Activated CD8-positive, alpha-beta memory T cell treated with anti-CD3 and anti-CD28 coated beads, Interleukin-2, amount 50 U/mL, for 1 hour (primary cell): ENCODE measurements around the gene BIK.
"Not testable (repeated sequence)": the region's sequence is repeated elsewhere in the genome, so short reads cannot be mapped to it uniquely, and the experiment has no call there.

Experiments used
- DNase-seq: peaks from one replicate; pipeline ENCODE4 v3.0.0-alpha.2; 2020; ENCODE audit errors: extremely low read depth

Gene BIK

DNA sequence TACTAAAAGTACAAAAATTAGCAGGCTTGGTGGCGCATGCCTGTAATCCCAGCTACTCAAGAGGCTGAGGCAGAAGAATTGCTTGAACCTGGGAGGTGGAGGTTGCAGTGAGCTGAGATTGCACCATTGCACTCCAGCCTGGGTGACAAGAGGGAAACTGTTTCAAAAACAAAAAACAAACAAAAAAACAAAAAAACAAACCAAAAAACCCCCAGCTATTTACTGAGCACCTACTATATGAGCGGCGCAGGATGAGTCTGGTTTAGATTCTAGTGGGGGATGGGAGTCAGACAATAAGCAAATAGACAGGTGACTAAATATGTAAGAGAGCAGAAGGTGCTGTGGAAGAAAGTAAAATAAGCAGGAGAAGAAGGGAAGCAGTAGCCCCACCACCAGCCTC lies 5.6 kb upstream of the BIK start:
- DNase-seq = not testable (repeated sequence)

DNA sequence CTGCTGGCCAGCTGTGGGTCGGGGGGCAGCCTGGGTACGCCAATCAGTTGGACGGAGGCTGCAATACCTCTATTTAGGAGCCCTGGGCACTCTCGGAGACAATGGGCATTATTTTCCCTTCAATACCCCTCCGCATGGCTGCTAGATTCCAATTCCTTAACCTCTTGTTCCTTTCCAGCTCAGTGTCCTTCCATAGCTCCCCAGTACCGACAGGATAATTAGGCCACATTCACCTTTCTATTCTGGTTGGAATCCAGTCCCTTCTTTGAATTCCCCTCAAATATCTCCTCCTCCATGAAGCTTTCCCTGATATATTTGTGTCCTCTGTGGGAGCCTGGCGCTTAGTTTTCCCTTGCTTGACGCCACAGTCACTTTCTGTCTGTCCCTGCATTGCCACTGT lies 4.2 kb upstream of the BIK start:
- no peak for DNase-seq

DNA sequence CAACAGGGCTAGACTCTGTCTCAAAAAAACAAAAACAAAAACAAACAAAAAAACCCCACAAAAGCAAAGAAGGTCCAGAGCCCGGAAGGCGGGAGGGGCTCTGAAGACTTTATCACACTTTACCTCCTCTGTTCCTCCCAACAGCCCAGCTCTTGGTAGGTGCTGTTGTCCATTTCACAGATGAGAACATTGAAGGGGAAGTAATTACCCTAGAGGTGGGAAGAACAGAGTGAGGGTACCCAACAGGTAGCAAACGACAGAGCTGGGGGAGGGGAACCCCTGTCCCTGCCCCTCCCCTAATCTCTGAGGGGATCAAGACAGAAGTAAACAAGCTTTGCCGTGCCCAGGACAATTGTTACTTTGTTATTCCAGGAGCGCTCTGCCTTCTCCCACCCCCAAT lies 1.0 kb upstream of the BIK start:
- DNase-seq = no peak

DNA sequence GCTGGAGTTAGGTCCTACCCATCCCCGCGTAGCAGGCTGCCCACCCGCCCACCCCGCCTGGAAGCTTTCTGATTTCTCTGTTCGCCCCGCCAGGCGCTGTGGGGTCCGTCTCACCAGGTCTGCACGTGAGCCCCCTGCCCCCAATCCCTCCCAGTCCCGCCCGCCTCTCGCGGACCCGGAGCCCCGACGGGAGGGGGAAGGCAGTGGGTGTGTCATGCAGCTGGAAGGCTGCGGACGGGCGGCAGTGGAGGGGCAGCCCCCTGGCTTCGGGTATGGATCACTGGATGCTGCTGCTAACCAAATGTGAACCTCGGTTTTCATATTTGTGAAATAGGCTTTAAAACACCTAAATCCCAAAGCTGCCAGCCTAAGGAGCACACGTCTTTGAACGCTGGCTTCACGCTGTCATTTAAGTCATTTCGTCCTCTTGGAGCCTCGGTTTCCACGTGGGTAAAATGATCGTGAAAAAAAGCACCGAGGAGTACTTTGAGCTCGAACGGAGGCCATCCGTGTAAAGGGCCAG lies 568 bp upstream of the BIK start:
- DNase-seq = no peak

DNA sequence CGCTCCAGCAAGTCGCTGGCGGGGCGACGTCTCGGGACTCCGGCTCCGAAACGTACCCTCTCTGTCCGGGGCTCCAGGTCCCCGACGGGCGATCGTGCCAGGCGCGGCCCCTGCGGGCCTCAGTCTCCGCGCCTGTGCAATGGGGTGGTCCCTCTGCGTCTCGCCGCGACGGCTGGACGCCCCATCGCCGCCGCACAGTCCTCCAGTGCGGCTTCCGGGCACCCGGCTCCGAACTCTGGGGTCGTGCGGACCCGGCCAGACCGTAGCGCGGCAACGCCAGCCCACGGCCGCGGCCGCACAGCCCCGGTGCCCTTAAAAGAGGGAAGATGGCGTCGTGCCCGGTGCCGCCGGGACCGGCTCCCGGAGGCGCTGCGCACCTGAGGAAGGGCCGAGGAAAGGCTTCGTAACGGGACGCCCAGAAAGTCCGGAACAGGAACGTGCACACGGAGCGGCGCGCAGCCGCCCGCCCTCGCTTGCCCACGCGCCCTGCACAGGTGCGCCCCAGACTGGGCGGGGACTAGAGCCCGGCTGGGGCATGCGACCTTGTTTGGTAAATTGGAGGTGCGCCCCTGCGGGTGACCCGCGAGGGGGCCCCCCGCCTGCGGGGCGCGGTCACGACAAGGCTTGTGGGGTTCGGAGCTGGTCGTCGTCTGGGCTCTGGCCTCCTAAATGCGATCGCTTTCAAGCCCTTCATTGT lies 525 bp downstream of the BIK start:
- no peak for DNase-seq

DNA sequence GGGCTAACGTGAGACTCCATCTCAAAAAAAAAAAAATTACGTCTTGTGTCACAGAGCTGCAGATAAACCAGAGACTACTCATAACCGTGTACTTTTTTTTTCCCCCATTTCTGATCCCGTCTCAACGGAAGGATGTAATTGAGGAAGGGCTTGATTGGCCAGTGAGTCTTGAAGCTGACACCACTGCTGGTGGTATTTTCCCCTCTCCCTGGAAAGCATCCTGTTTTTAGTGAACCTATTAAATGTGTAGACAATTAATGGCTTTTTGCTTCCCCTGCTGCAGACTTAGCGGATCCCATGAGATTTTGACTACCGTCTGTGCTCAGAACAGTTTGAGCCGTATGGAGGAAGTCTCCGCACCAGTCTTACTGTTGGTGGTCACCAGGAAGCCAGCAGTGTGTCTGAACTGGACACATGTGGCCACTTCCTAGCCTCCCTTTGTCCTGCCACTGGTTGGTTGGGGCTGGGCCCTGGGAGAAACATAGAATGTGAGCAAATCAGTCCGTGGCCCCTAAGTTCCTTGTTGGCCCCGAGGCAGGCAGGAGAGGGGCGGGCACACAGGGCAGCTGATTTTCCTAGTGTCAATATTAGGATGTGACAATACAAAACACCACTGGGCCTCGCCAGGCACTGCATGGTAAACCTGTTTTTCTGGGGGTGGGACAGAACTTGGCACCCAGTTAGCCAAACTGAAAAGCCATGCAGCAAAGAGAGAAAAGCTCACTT lies 3.1 kb downstream of the BIK start:
- no peak for DNase-seq

DNA sequence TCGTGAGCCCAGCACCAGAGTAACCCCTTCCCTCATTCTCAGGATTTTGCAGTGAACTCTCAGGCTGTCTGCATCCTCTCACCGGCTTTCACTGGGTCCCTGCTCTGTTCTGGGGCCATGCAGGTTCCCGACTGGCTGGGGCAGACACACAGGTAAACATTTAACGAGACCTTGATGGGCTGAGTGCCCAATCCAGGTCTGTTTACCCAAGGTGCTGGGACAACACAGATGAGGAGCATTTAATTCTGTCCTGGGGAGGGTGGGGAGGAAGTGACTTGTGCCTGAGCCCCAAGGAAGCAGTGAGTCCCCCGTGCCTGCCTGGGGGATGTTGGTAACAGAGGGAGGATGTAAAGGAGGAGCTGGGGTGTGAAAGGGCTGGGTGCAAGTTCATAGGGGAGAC lies 4.4 kb downstream of the BIK start:
- no peak for DNase-seq

DNA sequence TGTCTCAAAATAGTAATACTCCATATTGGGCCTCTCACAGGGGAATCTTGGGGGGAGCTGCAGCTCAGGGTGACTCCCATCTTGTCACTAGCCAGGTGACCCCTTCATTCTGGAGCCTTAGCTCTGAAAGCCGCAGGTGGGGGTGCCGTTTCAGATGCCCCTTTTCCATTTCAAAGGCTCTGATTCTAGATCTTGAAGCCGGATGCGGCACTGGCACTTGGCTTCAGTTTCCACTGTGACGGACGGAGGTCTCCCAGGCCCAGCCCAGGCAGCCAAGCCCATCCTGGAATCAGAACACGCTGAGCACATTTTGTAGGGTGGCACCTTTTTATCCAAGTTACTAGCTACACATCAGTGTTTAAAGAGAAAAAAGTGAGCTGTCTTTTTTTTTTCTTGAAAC lies 6.4 kb downstream of the BIK start:
- DNase-seq = no peak

DNA sequence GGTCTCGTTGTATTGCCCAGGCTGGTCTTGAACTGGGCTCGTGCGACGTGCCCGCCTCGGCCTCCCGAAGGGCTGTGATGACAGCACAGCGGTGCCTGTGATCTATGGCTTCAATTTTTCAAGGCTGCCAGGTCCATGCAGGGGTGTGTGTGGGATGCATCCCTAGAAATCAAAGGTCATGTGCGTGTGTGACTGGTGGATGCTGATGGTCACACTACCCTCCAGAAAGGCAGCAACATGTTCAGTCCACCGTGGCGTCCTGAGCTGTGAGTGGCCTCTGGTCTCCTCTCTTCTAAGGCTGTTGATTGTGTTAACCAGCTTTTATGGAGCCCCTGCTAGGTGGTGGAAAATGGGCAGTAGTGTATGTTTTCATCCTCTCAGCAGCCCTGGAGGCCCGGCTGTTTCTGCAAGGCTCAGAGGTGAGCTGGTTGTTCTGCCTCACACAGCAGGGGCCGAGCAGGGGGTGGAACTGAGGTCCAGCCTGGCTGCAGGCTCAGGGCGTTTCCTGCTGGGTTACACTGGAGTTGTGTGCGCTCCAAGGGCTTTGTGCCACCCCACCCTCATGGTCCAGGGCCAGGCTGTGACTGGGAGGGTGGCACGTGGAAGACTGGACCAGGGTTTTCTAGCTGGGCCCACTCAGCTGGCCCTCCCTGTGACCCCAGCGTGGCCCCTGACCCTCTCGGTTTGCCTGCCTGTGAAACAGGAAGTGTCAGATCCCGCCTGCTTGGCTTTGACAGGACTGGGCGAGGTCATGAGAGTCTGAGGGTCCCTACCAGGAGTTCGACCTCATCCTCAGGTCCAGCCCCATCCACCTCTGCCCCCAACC lies 7.7 kb downstream of the BIK start:
- DNase-seq = no peak

DNA sequence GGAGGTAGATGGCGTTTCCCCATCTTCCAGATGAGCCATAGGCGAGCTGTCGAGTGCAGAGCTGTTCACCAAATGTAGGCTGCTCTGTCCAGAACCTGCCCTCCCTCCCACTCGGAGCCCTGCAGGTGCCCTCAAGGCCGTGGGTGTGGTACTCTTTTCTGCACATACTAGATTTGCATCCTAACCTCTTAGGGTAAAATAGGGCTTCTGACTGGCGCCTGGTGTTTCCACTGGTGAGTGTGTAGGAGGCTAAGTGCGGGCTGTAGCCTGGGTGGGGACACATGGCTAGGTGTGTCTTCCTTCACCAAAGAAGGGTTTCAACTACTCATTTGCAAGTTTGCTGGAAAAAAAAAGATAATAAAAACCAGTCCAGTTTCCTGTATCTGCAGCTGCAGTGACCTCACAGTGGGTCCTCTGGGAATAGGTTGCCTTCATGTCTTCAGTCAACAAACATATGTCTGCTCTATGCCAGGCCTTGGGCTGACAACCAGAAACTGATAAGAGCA lies 8.5 kb downstream of the BIK start:
- no peak for DNase-seq

DNA sequence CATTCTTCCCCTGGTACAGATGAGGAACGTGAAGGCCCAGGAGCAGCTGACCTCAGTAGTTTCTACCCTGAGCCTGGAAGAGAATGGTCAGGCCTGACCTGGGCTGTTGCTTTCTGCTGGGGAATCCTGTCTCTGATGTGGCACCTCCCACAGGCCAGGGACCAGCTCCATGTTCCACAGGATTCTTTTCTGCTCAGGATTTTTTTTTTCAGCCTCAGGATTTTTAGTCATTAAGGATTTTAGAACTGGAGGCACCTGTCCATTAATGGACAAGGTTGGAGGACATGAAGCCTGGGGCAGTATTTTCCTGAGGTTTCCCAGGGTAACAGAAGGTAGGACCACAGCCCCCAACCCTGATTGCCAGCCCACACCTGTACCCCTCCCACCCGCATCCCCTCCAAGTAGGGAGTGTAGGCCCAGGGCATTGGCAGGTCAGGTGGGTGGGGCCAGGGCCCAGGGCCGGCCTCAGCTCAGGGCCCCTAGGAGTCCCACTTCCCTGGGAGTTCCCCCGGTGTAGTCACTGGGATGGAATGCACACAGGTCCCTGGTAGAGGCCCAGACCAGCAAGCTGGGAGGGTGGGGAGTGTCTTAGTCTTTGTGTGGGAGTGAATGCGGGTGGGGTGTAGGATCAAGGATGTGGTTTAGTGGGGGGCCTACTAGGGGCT lies 16.1 kb downstream of the BIK start:
- DNase-seq = no peak

DNA sequence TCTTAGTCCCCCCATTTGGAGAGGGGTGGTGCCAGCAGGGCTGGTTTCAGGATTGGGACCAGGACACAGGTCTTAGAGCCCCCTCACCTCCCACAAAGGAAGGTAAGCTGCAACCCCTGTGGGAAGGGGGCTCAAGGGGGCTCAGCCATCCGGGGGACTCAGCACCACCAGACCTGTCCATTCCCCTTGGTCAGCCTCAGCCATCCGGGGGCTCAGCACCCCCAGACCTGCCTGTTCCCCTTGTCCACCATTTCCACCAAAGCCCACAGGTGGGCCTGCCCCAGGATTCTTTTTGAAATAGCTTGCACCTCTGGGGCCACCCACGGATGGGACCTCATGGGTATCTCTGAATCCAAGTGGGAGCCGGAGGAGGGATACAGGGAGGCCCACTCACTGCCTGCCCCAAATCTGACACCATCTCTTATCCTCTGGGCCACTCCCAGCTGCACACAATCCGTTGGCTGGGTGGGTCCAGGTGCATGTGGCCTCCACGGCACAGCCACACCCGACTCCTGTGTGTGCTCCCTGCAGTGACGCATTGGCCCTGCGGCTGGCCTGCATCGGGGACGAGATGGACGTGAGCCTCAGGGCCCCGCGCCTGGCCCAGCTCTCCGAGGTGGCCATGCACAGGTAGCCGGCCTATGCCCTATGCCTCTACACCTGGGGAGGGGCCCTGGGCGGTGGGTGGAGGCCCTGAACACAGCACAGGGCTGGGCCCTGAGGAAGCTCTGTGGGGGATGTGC lies 16.8 kb downstream of the BIK start:
- DNase-seq = no peak

DNA sequence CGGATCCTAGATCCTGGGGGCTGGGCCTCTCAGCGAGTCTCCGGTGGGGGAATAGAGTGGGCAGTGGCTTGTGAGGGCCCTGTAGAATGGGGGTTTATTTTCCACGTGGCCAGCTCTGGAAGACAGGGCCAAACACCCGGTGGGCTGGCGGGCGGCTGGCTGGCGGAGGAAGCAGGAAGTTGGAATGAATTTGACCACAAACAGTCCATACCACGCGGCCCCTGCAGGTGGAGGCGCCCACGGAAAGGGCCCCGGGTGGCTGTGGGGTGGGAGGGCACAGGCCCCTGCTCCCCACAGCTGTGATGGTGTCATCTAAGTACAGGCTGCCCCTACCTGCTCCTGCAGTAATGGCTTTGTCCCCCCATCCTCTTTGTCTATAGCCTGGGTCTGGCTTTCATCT lies 17.6 kb downstream of the BIK start:
- no peak for DNase-seq

DNA sequence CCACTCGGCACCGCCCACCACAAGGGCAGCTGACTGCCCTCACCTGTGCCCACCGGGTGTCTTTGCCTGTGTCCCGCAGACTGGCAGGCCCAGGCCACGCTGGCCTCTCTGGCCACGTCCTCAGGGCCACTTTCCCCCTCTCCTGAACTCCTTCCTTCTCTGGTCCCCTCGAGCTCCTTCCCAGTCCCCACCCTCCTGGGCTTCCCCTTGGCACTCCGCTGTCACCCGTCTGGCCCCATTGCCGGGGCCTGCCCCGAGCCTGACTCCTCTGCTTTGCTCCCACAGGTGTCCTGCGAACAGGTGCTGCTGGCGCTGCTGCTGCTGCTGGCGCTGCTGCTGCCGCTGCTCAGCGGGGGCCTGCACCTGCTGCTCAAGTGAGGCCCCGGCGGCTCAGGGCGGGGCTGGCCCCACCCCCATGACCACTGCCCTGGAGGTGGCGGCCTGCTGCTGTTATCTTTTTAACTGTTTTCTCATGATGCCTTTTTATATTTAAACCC lies 18.4 kb downstream of the BIK start:
- no peak for DNase-seq

DNA sequence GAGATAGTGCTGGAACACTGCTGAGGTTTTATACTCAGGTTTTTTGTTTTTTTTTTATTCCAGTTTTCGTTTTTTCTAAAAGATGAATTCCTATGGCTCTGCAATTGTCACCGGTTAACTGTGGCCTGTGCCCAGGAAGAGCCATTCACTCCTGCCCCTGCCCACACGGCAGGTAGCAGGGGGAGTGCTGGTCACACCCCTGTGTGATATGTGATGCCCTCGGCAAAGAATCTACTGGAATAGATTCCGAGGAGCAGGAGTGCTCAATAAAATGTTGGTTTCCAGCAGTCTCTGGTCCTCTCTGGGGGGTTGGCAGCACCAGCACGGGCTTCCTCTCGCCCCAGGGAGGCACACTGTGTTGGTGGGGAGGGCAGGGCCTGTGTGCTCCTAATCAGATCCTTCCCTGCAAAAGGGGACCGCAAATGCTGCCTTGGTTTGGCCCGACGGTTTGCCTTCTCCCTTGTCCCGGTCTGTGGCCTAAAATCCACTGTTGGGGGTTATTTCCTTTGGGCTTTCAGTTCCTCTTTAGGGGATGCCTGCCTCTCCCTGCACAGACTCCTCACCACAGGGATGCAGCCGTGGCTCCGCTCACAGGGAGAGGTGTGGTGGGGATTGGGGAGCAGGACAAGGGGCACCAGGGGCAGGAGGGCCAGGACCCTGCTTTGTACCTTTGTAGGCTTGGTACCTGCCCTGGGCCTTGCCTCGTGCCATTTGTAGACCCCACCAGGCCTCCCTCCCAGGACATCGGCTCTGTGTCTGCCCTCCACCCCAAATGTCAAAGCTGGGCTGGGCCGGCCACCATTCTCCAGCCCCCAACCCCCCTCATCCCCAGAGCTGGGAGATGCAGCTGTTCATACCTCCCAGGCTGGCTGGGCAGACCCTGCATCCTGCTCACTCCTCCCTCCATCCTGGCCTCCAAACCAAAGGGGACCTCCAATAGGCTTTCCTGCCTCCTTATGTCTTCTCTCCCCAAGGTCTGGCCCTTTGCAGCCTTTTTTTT lies 19.2 kb downstream of the BIK start:
- no peak for DNase-seq

DNA sequence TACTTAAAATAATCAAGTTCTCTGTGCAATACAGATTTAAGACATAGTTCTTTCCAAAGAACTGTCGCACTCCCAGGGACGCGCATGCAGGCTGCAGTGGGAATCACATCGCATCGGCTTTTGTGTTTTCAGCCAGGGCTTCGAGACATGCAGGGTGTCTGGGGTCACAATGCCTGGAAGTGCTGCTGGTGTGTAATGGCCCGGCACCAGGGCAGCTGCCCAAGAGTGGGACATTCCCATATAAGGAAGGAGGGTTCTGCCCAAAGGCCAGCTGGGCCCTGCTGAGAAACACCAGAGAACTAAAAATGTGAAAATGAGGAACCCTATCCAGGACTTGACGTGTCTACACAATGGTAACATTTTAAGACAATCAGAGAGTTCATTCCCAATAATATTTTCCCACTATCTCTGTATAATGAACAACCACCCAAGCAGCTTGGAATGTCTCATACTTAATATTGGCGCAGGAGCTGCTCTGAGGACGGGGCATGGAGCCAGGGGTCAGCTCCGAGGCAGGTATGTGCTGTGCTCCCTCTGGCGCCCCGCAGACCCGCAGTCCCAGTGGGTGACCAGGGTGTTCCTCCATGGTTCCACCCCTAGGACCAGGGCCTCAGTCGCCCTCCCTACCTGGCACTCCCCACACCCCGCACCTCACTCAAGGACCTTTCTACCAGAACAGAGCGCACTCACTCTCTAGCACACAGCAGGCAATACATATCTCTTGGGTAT lies 21.4 kb downstream of the BIK start:
- DNase-seq = no peak

DNA sequence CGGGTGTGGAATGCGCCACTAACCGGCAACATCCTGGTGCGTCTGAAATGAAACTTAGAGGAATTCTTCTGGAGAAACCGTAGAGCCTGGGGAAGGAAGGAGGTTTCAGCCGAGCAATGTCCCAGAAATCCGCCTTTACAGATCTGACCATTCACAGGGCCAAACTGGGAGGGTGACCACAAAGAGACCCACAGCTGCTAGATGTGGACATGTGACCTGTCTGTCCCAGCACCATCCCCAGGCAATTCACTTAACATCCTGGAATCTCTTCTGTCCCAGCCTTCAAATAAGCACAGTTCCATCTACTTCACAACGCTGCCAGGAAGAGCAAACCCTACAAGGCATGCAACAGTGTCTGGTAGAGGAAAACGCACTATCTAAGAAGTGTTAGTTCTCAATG lies 22.9 kb downstream of the BIK start:
- DNase-seq = no peak

DNA sequence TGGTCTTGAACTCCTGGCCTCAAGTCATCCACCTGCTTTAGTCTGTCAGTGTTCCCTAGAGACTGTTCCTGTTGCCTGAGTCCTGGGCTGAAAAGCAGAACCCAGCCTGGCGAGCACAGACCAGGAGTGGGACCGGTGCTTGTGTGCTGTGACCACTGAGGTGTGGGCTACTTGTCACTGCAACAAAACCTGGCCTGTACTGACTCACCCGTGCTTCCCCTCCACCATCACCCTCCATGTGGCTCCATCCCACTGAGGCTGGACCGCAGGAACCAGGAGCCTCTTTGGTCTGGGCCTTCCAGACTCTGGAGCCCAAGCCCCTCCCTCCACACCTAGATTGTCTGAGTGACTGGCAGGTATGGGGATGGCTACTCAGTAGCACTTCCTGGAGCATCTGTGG lies 24.0 kb downstream of the BIK start:
- DNase-seq = no peak

DNA sequence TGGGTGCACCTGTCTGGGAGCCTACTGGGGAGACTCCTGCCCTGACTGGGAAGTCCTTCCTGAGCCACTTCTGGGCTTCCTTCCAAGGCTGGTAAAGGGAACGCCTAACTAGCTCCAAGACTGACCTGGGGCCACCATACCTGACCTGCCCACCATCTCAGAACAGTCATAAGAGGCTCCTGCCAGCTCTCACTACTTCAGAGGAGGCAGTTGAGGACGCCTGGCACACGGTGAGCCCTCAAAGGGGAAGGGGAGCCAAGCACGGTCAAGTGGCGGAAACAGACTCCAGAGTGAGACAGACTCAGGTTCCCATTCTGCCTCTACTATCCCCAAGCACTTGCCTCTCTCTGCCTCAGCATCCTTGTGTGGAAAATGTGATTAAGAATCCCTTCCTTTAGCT lies 25.0 kb downstream of the BIK start:
- no peak for DNase-seq
